Measurements from ENCODE around the gene ENPP3. TPM values are rescaled to one million over a fixed set of nuclear protein-coding genes. Genes with fewer than 3 reads are reported as not detected.

Gene ENPP3
- total and polyA plus RNA-seq, 10 of the 15 experiments (the other 5 are each of a cell fraction or from before 2014, with no cell fraction given), result 0.01 TPM; not detected in 9

- peak; percentile 96 for TF ChIP-seq HCFC1 (IDR thresholded peaks at IDR 0.05; ENCODE audit: low read length)
- no peak for TF ChIP-seq ZBTB33 (IDR thresholded peaks at IDR 0.05)
- TF ChIP-seq SMARCA5 (IDR thresholded peaks at IDR 0.05), result peak; percentile 99
- peak; percentile 85 for TF ChIP-seq SREBF1 (IDR thresholded peaks at IDR 0.05; ENCODE audit: low read length)
- TF ChIP-seq ZBED1 (IDR thresholded peaks at IDR 0.05; ENCODE audit: borderline replicate concordance), result no peak; the same call in 1 of the 2 replicates
- TF ChIP-seq MYC (IDR thresholded peaks at IDR 0.05; ENCODE audit: insufficient read depth, insufficient read length, insufficient replicate concordance, low read length, severe bottlenecking), result no peak
- 0 out of 2 replicates have a peak, but pooled peaks have one; percentile 47 for TF ChIP-seq IRF3 (IDR thresholded peaks at IDR 0.05)
- peak; percentile 58; the same call in 1 of the 2 replicates for TF ChIP-seq BCLAF1 (IDR thresholded peaks at IDR 0.05)
- peak; percentile 86 for TF ChIP-seq KLF5 (IDR thresholded peaks at IDR 0.05; ENCODE audit: partially characterized antibody)
- TF ChIP-seq DPF2 (IDR thresholded peaks at IDR 0.05), result peak; percentile 89
Measured at GRCh38 chr6:131627724-131628682, 9.1 kb upstream of the ENPP3 start, which contains the start of gene MED23 (continued).

Measured in GM12878 (cell line).